ENCODE data around the gene HS3ST5.
"Not testable (repeated sequence)": the region's sequence is repeated elsewhere in the genome, so short reads cannot be mapped to it uniquely, and the experiment has no call there.

DNA sequence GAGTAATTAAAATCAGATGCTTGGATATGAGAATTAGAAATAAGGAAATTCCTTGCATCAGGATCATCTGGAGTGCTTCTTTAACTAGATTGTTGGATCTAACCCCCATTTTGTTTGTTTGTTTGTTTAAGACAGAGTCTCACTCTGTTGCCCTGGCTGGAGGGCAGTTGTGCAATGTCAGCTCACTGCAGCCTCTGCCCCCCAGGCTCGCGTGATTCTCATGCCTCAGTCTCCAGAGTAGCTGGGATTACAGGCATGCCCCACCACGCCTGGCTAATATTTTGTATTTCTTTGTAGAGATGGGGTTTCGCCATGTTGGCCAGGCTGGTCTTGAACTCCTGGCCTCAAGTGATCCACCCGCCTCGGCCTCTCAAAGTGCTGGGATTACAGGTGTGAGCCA, 29.0 kb downstream of the HS3ST5 start:
- TF ChIP-seq, protein P1, sequence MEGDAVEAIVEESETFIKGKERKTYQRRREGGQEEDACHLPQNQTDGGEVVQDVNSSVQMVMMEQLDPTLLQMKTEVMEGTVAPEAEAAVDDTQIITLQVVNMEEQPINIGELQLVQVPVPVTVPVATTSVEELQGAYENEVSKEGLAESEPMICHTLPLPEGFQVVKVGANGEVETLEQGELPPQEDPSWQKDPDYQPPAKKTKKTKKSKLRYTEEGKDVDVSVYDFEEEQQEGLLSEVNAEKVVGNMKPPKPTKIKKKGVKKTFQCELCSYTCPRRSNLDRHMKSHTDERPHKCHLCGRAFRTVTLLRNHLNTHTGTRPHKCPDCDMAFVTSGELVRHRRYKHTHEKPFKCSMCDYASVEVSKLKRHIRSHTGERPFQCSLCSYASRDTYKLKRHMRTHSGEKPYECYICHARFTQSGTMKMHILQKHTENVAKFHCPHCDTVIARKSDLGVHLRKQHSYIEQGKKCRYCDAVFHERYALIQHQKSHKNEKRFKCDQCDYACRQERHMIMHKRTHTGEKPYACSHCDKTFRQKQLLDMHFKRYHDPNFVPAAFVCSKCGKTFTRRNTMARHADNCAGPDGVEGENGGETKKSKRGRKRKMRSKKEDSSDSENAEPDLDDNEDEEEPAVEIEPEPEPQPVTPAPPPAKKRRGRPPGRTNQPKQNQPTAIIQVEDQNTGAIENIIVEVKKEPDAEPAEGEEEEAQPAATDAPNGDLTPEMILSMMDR (IDR thresholded peaks at IDR 0.05; ENCODE audit: insufficient read depth, low read depth, low read length) = not testable (repeated sequence)
- not testable (repeated sequence) for TF ChIP-seq EZH2 (IDR thresholded peaks at IDR 0.05; ENCODE audit: insufficient read depth, low read length)

Measured in astrocyte (in vitro differentiated cells and primary cell).